Stimulated activated naive CD4-positive, alpha-beta T cell (primary cell): ENCODE measurements around the gene ZC3HAV1L.
"Not testable (repeated sequence)": the region's sequence is repeated elsewhere in the genome, so short reads cannot be mapped to it uniquely, and the experiment has no call there.

Experiments used
- DNase-seq, 6 experiments: peaks; one replicate each; lab custom pipeline; 2025; lab: John Stamatoyannopoulos, UW

ZC3HAV1L gene

DNA sequence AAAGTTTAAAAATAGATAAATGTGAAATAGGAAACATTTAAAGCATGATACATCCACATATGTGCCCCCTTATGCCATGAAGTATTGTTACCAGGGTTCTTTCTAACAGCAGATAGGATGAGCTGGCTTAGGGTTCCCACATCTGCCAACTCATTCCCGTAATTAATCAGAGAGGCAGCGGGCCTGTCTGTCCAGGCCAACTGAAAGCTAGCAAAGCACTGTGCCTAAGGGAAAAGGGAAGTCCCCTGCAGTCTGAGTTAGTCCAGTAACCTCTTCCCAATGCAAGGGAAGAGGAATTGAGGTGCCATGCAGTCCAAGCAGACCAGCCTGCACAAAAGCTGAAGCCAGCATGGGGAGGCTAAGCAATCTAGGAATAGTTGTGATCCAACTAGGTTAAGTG, 18.3 kb upstream of the ZC3HAV1L start:
- DNase-seq, result no peak

DNA sequence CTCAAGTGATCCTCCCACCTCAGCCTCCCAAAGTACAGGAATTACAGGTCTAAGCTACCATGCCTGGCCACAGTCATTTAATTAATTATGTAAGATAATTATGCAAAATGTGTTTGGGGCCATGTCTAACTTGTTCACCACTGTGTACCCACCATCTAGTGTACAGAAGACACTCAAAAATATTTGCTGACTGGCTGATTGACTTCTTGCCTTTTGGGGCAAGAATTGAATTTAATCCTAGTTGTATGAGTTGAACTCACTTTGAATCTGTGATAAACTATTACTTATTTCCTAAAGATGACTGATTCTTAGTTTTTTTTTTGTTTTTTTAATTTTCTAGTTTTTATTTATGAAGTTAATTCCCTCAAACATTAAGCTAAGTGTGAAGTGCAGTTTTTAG, 15.8 kb upstream of the ZC3HAV1L start:
- DNase-seq, result no peak

DNA sequence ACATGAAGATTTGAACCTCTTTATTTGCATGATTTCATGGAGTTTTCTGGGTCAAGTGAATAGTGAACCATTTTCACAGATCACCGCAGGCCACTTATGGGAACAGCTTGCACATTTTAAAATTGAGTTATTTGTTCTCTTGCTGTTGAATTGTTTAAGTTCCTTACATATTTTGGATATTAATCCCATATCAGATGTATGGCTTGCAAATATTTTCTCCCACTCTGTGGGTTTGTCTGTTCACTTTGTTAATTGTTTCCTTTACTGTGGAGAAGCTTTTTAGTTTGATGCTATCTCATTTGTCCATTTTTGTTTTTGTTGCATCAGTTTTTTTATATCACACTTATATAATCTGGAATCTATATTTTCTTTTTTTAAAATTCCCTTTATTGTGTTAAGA, 14.1 kb upstream of the ZC3HAV1L start:
- no peak for DNase-seq

DNA sequence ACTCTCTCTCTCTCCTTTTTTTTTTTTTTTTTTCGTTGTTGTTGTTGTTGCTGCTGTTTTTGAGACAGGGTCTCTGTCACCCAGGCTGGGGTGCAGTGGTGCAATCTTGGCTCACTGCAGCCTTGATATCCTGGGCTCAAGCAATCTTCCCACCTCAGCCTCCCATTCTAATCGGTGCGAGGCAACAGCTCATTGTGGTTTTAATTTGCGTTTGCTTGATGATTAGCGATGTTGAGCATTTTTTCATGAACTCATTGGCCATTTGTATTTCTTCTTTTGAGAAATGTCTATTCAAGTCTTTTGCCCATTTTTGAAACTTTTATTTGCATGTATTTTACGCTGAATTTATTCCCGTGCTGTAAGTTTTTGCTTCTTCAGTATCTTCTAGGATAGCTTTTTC, 13.3 kb upstream of the ZC3HAV1L start:
- DNase-seq, result no peak

DNA sequence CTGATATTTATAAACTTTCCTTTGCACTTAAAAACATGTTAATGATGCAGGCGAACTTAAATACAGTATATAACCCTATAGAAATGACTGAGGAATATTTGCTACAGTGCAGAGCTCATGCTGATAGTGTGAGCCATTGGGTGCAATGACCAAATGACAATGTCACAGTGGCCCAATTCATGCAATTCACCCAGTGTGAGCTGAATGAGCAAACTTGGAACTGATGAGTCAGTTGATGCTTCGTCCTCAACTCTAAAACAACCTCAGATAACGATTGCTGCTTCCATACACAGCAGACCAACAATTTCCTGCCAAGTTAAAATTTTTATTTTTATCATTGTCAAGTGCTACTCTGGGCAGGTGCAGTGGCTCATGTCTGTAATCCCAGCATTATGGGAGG, 12.1 kb upstream of the ZC3HAV1L start:
- no peak for DNase-seq

DNA sequence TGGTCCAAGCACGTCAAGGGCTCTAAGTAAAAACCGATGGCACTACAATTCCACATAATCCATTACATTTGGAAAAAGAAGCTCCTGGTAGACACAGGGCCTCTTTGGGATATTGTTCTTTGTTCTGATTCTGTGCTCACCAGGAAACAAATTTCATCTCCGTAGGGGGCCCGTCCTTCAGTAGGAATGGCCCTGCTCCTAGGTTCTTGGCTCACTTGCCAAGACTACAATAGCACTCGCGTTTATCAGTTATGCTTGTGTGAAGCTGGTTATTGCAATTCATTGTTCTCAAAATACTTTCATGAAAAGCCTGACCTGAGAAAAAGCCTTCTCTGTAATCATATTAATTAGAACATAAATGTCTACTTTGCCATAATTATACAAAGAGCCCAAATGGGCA, 10.3 kb upstream of the ZC3HAV1L start:
- DNase-seq, result no peak

DNA sequence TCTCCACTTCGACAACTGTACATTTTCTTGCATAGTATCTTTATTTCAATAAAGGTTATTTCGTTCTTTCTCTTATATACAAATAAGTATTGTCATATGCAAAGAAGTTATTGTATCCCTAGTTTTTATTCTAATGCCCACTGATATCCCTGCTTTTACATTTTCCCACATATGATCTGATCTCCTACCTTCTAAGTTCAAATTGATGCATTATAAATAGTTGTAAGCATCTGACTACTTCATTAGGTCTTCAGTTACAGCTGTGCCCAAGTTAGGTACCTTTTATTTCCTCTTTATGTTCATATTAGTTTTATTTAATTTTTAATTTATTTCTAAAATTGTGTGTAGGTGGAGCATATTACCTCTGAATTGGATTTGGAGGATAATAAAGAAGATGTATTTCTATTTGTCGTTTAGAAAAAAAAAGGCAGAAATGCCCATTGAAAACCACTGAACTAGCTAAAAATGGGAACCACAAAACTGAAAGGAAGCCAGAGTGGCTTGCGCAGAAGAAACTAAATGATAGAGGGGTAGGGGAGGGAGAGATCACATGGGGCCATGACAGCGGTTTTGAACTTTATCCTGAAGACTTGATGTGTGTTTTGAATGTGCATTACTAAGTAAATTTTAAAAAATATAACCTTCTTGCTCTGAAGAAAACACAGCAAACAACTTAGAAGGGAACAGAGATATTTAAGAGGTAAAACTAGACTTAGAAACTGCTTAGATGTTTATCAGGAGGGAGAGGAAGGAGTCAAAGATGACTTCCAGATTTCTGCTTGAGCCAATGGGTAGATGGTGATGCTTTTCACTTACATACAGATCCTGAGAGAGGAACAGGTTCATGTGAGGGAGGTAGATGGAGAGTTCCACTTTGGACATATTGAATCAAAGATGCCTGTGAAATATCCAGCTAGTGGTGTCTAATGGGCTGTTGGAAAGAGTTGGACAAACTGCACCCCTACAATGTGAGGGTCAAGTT, 9.3 kb upstream of the ZC3HAV1L start:
- peak in 3 of 6 experiments; percentile 18 to 32 (median 24) for DNase-seq

DNA sequence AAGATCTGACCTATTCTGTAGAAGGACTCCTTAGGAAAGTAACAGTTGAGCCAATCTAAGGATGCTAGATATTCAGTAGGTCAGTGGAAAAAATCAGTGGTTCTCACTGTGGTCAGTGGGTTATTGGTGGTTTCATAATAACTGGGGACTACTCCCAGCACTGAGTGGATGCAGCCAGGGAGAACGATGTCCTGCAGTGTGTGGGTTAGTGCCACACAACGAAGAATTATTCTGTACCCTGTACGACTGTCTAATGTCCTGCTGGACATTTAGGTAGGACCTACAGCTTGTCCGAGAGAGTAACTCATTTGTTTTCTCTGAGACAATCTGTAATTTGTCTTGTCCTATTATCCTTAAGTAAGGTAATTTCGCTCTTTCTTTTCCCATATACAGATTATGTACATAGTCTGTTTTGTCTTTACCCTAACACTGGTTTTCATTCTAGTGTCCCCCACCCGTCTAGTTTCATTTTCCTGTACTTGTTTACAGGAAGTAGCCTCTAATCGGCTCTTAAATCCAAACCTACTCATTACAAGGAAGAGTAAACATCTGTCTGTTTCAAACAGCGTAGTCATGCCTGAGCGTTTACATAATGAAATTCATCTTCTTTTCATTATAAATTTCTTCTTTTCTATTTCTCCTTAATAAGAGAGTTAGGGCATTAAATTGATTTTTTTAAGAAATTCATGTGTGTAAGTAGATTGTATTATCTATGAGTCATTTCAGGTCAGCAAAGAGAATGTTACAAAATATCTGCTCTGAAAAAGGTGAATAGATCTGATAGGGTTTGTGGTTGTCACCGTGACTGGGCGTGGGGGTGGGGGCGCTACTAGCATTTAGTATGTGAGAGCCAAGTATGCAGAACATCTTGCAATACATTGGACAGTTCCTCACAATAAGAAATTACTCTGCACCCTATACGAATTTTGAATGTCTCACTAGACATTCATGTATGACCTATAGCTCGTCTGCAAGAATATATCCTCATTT, 8.3 kb upstream of the ZC3HAV1L start:
- DNase-seq, result peak in 5 of 6 experiments; percentile 15 to 39 (median 33)

DNA sequence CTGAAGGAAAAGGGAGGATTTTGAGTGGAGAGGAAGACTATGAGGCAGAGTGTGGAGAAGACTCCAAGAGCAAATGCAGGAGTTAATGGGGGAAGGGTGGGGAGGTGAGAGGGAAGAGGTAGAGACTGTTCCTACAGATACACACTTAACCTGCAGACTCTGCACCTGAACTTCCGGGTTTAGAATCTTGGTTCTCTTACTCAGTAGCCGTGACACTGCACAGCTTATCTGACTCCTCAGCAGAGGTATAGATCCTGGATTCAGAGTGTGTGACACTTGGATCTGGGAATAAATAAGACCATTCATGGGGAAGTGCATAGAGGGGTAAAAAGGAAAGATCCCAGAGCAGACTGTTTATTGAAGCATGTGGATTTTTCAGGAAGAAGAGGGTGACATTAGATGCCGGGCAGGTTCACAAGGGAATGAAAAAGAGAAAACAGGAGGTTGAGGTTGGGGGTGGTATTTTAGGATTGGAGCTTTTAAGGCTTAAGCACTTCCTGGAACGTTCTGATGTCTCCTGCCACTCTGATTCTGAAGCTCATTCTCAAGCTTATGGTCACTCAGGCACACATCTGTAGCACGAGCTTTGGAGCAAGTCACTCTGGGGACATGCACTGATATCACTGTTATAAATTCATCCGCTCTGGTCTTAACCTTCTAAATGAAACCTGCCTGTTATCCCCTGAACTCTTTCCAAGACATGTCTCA, 5.7 kb upstream of the ZC3HAV1L start:
- peak in 3 of 6 experiments; percentile 21 to 40 (median 25) for DNase-seq

DNA sequence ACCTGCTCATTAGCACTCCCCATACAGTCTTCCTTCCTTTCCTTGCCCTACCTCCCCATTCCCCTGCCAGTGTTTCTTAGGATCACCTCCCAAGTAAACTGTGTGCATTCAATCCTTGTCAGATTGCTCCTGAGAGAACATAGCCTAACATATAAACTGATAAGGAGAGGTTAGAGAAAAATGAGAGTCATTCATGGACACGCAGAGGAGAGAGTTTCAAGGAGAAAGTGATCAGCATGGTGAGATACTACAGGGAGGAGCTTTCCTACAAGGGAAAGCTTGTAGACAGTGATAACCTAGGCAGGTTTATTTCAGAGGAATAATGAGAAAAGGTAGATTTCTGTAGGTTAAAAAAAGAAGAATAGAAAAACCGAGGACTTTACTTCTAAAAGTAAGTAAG, 2.8 kb upstream of the ZC3HAV1L start:
- DNase-seq, result no peak

DNA sequence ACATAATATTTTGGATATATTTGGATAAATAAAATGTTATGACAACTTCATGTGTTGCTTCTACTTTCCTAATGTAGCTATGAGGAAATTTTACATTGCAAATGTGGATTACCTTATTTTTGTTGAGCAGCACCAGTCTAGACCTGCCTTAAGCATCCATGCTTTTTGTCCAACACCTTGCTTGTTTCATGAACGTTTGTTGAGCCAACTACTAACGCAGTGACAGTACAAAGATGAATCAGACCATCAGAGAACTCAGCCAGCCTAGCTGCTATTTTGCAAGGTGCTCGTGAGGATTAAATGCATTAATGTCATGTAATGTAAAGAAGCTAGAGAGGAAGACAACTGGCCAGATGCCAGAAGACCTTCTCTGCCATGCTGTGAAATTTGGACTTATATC, 1.1 kb upstream of the ZC3HAV1L start:
- no peak for DNase-seq

DNA sequence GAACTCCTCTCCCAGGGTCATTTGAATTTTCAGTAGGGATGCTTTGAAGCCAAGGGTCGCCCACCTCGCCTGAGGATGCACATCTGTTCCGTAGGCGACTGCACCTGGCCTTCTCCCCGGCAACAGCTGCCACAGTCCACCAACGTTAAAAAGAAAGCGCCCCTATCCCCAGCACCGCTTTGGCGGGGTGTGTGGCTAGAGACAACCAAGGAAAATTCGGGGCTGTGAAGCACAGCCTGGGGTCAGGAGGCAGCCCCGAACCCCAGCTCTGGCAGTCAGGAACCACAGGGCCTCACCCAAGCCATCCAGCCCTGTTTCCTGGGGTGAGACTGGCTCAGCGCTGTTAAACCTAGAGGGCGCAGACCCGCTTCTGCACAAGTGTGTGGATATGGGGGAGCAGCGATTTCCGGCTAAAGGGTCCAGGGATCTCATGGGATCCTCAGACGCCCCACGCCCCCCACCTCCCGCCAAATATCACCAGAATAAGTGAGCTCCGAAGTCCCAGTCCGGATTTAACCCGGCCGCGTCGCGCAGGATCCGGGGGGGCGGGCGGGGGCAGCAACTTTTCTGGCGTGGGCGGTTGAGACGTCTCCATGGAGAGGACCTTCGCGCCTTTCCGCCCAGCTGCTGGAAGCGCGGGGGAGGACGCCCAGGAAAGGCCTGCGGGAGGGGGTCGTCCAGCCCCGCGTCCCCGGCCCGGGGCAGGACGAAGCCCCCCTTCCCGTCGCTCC, 822 bp downstream of the ZC3HAV1L start:
- DNase-seq, result peak in 2 of 6 experiments; percentile 14 to 29

DNA sequence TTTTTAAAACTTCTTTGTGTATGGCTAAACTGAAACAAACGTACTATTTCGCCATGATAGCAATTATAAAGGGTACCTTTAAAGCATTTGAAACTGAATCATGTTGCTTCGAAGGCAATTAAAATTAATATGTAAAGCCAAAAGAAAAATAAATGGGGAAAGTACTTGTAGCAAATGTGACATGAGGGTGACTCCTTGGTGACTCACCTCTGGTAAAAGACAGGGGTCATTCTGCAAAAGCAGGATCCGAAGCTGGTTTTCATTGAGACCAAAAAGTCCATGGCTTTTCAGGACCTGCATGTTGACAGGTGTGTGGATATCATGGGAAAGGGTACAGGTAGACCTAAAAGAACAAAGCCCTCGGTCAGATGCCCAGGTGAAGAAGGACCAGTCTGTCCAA, 1.5 kb downstream of the ZC3HAV1L start:
- no peak for DNase-seq

DNA sequence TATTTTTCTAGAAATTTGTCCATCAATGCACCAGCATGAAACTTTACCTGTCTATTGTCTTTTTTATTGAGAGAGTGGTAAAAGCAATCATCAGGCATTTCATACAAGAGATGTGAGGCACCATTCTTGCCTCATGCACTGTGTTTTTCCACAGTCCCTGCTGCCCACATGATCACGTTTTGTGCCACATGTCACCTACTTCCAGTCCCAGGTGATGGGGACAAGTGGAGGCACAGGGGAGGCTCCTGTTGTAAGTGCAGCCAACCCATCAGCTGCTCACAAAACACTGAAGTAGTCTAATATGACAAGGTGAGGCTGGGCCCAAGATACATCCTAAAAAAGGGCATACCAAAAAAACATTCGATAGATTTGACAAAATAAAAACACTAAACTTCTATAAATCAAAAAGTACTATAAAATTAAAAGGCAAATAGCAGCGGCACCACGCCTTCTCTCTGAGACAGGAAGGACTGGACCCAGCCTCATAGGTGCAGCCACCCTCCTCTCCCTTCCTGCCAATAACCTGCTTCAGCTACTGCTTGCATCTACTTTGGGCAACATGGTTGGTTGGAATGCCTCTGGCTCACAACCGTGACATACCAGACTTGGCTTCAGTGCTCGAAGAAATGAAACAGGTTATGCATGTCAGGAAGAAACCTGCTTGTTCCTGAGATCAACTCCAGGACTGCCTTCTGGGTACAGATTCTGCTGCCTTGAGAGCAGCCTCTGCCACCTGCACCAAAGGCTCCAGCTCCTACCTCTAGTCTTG, 2.3 kb downstream of the ZC3HAV1L start:
- DNase-seq, result no peak

DNA sequence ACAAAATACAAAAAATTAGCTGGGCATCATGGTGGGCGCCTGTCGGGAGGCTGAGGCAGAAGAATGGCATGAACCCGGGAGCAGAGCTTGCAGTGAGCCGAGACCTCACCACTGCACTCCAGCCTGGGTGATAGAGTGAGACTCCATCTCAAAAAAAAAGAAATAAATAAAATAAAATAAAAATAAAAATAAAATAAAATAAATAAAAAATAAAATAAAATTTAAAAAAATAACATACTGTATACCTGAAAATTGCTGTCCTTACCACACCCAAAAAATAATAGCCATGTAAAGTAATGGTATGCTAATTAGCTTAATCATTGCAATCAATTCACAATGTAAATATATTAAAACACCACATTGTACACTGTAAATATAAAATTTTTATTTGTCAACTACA, 3.4 kb downstream of the ZC3HAV1L start:
- DNase-seq, result no peak

DNA sequence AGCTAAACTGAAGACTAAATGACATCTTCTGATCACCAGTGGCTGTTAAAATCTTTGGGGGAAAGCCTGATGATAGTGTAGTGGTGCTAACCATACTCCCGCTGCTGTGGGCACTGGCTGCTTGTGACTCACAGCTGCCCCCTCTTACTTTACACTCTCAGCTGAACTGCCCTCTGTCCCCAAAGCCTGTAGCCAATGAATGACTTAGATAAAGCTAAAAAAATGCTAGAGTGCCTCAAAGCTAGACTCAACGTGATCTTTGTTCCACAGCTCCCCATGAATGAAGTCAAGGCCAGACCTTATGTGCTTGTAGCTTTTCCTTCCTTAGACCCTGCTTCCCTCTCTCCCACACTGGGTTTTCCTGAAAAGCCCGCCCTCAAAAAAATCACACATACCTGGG, 6.5 kb downstream of the ZC3HAV1L start:
- no peak for DNase-seq

DNA sequence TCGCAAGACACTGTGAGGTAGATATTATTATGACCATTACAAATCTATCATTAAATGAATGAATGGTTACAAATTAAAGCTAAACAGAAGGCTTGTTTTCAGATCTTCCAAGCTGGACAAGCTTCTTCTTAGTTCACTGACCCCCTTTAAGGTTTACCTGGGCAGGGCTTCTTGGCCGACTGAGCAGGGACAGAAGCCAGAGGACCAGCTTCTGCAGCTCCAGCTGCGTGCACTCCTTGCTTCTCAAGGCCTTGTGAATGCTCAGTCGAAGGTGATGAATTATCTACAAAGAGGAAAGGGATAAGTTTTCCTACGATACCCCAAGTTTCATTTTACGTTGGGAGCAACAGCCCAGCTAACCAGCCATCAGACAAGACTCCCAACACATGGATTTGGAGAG, 9.3 kb downstream of the ZC3HAV1L start:
- DNase-seq, result no peak

DNA sequence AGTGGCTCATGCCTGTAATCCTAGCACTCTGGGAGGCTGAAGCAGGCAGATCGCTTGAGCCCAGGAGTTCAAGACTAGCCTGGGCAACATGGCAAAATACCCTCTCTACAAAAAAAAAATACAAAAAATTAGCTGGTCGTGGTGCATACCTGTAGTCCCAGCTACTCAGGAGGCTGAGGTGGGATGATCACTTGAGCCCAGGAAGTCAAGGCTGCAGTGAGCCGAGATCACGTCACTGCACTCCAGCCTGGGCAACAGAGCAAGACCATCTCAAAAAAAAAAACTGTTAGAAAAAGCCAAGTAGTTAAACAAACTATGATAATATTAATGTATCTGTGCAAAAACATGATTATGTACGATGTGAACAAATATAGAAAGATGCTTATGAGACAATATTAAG, 10.0 kb downstream of the ZC3HAV1L start:
- DNase-seq, result not testable (repeated sequence)

DNA sequence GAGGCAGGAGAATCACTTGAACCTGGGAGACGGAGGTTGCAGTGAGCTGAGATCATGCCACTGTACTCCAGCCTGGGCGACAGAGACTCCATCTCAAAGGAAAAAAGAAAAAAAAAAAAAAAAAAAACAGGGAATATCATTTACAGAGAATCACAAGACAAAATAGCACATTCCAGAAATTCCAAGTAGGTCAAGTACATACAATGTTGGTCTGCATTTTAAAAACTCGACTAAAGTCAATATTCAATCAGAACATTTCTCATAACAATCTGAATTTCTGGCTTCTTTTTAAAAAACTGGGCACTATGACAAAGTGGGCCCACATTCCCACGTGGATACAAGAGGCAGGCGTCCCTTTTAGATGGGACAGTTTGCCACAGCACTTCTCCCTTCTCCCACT, 12.8 kb downstream of the ZC3HAV1L start:
- no peak for DNase-seq

DNA sequence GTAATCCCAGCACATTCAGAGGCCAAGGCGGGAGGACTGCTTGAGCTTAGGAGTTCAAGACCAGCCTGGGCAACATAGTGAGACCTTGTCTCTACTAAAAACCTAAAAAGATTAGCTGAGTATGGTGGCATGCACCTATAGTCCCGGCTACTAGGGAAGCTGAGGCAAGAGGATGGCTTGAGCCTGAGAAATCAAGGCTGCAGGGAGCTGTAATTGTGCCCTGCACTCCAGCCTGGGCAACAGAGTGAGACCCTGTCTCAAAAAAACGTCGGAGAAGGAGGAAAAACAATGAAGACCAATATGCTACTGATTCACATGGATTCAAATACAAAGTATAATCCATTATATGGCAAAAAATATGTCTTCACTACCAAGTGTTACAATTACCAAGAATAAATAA, 13.6 kb downstream of the ZC3HAV1L start:
- no peak for DNase-seq
